GM18498 (cell line): ENCODE data around the gene IFNL2.
A peak's percentile ranks its signal among the peaks of the same experiment; 100 is the strongest.
"Not testable (repeated sequence)": the region's sequence is repeated elsewhere in the genome, so short reads cannot be mapped to it uniquely, and the experiment has no call there.

Source experiments
- ATAC-seq: cut with Tn5 transposase; IDR thresholded peaks from one replicate; pipeline ENCODE4 v1.9.1; 2021; ENCODE audit warnings: mild to moderate bottlenecking, moderate library complexity; ENCODE audit not compliant: unreplicated experiment

Gene IFNL2

DNA sequence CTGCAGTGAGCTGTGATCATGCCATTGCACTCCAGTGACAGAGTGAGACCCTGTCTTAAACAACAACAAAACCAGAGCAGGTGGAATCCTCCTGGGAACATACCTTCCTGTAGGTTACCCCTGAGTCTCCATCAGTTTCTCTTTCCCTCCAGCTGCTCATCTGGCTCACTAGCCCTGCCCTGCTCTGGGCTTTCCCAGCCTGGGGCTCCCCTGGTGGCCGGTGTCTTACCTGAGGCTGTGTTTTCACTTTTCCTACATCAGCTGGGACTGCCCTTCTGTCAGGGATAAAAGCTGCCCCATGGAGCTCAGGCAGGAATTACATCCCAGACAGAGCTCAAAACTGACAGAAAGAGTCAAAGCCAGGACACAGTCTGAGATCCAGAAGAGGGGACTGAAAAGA, at the start of gene IFNL2:
Gene IFNL2, plus strand, starts transcription at position 312 of the 400 bp plus-strand sequence. CDS start 173 bp downstream, outside the sequence.
- ATAC-seq = not testable (repeated sequence)

DNA sequence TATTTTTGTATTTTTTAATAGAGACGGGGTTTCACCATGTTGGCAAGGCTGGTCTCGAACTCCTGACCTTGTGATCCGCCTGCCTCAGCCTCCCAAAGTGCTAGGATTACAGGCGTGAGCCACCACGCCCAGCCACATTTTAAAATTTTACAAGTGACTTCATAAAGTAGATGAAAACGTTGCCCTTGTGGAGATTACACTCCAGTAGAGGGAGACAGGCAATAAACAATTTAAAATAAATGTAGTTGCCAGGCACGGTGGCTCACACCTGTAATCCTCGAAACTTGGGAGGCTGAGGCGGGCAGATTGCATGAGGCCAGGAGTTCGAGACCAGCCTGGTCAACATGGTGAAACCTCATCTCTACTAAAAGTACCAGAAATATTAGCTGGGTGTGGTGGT, 49.1 kb upstream of the IFNL2 start:
- not testable (repeated sequence) for ATAC-seq

DNA sequence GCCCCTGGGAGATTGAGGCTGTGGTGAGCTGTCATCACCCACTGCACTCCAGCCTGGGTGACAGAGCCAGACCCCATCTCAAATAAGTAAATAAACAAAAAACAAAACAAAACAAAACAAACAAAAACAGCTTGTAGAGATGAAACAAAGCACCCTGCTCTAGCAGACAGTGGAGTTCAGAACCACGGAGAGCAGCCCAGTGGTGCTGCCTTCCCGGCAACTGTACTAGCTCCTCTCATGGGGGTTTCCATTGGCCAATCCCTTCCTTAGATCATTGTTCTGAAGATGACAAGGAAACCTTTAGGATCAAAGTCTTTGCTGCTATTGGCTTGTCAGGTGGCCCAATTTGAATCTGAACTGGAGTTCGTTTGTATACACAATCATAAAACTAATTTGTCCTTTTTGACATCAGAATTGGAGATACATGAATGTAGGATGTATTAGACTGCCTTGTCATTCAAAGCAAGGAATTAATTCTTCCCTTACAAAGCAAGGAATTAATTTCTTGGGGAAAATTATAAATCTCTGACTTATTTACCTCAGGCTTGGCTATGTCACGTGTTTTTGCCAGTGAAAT, 44.4 kb upstream of the IFNL2 start:
- ATAC-seq = no peak

DNA sequence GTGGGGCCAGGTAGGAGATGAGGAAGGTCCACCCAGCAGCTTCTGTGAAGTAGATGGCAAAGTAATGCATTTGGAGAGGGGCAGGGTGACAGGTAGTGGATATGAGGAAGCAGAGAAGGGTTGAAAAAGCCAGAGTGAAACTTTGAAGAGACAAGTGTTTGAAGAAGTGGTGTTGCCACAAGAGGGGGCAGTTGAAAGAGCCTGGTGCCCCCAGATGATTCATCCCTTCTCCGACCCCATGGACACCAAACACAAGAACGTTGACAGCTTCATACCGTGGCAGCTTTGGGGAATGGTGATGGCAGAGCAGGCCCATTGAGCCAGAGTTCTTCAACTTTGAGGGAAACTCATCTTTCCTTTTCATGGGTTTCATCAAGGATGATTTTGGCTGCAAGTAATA, 43.3 kb upstream of the IFNL2 start:
- ATAC-seq = no peak

DNA sequence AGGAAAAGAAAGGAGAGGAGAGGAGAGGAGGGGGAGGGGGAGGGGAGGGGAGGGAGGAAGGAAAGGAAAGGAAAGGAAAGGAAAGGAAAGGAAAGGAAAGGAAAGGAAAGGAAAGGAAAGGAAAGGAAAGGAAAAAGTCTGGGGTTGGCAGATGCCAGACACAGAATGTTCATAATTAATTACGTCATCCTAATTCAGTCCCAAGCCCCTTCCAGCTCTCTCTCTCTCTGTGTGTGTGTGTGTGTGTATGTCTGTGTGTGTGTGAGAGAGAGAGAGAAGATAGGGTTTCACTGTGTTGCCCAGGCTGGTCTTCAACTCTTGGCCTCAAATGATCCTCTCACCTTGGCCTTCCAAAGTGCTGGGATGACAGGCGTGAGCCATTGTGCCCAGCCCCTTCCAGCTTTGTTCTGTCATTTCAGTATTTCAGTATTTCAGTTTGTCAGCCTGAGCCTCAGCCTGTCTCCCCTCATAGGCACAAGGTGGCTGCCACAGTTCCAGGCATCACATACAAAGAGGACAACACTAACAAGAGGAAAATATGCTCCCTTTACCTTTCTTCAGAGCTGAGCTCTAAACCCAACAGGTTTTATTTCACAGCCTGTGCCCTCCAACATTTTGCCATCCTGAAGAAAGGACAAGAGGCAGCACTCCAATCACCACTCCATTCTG, 38.0 kb upstream of the IFNL2 start:
- no peak for ATAC-seq

DNA sequence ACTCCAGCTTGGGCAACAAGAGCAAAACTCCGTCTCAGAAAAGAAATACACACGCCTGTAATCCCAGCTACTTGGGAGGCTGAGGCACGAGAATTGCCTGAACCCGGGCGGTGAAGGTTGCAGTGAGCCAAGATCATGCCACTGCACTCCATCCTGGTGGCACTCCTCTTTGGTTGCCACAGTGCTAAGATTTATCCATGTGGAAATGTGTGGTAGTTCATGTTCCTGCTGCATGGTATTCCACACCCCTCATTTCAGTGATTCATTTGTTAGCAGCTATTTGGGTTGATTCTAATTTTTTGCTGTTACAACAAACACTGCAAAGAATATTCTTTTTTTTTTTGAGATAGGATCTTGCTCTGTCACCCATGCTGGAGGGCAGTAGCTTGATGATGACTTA, 35.5 kb upstream of the IFNL2 start:
- no peak for ATAC-seq

DNA sequence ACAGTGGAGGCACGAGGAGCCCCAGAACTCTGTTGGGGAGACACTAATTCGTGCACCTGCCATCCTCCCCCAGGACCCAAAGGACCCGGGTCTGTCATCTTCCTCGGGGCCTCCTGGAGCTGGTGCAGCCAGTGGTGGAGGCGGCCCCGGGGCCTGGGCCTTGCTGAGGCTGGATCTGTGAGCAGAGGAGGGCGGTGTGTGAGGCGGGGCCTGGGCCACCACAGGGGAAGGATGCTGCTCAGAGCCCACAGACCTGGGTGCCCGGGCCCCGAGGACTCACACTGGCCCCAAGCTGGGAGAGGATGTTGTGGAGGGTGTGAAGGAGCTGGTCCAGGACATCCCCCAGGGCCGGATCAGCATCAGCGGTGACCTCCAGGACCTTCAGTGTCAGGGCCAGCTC, 31.7 kb upstream of the IFNL2 start:
- no peak for ATAC-seq

DNA sequence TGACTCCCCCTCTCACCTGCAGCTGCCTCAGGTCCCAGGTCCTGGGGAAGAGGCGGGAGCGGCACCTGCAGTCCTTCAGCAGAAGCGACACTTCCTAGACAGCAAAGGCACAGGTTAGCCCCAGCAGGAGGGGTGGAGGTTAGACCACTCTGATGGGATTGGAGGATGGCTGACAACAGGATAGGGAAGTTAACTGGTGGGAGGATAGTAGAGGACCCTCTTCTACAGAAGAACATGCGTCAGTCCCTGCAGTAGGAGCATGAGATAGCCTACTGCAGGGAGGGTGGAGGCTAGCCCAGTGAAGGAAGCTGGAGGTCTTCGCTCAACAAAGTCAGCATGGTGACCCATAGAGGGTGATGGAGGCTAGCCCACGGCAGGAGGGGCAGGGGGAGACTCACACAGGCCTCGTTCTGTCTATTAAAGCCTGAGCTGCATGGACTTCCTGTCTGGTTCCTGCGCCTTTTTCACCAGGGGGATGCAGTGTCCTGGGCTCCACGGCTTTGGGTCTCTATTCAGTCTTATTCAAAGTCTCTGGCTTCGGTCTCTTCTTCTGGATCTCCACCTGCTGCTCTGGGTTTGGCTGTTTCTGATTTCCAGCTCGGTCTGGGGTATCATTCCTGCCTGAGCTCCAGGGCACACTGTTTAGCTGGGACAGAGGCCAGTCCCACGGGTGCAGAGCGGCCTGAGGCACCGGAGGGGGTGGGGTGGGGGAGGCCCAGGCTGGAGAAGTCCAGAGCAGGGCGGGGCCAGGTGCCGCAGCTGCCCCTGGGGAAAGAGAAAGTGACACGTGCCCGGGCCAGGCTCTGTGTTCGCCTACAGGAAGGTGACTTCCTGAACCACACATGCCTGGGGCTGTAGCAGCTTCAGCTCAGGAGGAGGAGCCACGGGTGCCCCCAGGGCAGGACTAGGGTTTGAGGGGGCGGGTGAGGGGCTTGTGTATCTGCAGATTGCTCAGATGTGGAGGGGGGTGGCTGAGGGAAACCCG, 30.7 kb upstream of the IFNL2 start:
- peak; percentile 63 for ATAC-seq

DNA sequence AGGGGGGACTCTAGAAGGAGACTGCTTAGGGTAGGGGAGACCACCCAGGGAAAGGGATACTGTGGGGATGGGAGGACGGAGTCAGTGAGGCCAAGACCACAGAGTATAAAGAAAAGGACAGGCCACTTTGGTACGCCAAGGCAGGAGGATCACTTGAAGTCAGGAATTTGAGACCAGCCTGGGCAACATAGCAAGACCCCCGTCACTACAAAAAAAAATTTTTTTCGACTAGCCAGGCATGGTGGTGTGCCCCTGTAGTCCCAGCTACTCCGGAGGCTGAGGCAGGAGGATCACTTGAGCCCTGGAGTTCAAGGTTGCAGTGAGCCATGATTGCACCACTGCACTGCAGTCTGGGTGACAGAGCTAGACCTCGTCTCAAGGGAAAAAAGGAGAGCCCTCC, 30.0 kb upstream of the IFNL2 start:
- ATAC-seq = no peak

DNA sequence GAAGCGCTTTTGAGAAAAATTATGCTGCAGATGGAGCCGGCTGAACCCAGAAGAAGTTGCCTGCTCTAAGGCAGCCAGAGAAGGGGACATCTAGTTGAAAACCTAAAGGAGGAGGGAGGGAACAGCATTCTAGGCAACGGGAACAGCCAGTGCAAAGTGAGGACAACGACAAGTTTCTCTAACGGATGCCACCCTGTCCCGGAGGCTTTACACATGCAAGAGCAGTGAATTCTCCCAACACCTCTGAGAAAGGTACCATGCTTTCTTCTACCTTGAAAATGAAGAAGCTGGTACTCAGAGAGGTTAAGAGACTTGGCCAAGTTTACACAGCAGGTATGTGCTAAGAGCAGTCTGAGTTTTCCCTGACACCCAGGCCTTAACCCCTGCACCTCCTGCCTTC, 29.3 kb upstream of the IFNL2 start:
- no peak for ATAC-seq

DNA sequence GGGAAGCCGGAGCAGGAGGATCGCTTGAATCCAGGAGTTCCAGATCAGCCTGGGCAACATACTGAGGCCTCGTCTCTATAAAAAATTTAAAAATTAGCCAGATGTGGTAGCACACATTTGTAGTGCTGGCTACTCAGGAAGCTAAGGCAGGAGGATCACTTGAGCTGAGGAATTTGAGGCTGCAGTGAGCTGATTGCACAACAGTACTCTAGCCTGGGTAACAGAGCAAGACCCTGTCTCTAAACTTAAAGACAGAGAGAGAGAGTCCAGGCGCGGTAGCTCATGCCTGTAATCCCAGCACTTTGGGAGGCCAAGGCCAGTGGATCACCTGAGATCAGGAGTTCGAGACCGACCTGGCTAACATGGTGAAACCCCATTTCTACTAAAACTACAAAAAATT, 27.8 kb upstream of the IFNL2 start:
- ATAC-seq = no peak

DNA sequence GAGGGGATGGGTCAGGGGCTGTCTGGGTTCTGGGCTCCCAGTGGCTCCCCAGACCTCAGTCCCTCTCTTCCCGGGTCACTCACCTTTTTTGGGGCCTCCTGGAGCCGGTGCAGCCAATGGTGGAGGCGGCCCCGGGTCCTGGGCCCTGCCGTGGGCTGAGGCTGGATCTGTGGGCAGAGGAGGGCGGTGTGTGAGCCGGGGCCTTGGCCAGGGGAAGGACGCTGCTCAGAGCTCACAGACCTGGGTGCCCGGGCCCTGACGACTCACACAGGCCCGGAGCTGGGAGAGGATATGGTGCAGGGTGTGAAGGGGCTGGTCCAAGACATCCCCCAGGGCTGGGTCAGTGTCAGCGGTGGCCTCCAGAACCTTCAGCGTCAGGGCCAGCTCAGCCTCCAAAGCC, 24.5 kb upstream of the IFNL2 start:
- not testable (repeated sequence) for ATAC-seq

DNA sequence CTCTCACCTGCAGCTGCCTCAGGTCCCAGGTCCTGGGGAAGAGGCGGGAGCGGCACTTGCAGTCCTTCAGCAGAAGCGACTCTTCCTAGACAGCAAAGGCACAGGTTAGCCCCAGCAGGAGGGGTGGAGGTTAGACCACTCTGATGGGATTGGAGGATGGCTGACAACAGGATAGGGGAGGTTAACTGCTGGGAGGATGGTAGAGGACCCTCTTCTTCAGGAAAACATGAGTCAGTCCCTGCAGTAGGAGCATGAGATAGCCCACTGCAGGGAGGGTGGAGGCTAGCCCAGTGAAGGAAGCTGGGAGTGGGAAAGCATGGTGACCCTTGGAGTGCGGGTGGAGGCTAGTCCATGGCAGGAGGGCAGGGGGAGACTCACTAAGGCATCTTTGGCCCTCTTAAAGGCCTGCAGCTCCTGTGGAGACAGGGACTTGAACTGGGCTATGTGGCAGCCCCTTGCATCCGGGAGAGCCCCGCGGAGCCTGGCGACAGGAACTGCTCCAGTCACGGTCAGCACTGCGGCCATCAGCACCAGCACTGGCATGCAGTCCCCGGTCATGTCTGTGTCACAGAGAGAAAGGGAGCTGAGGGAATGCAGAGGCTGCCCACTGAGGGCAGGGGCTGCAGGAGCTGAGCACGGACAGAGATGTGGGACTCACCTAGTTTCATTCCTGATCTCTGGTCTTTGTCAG, 23.6 kb upstream of the IFNL2 start, which contains the start of gene IFNL3:
Gene IFNL3, minus strand, starts transcription at position 597 of the 691 bp plus-strand sequence. Its CDS starts 39 bp downstream, at position 558.
- not testable (repeated sequence) for ATAC-seq

DNA sequence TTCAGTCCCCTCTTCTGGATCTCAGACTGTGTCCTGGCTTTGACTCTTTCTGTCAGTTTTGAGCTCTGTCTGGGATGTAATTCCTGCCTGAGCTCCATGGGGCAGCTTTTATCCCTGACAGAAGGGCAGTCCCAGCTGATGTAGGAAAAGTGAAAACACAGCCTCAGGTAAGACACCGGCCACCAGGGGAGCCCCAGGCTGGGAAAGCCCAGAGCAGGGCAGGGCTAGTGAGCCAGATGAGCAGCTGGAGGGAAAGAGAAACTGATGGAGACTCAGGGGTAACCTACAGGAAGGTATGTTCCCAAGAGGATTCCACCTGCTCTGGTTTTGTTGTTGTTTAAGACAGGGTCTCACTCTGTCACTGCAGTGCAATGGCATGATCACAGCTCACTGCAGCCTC, 23.0 kb upstream of the IFNL2 start:
- not testable (repeated sequence) for ATAC-seq

DNA sequence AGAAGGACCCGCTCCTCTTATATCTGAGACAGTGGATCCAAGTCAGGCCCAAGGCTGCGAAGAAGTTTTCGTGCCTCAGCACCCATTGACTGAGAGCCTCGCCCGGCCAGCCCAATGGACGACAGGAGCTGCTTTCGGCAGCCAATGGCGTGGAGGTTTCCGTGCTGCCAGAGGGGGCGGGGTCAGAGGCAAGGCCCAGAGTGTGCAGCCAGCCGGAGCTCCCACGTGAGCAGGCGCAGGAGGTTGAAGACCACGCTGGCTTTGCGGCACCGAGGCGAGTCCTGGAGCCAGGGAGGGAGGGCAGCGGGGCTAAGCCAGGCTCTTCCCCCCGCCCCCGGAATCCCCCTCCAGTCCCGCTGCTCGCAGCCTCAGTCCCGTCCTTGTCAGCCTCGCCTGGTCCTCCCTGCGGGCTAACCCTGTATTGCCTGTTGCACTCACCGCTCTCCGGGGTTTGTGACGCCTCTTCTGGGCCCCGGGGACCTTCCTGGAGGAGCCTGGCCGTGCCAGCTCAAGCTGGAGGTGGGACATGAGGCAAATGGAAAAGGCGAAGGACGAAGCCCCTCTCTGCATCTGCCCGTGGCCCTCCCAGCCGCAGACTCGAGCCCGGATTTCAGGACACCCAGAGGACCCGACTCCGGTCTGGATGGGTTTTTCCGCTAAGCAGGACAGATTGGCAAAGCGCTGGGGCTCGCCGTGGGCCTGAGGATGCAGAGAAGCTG, 21.1 kb upstream of the IFNL2 start:
- ATAC-seq = no peak

DNA sequence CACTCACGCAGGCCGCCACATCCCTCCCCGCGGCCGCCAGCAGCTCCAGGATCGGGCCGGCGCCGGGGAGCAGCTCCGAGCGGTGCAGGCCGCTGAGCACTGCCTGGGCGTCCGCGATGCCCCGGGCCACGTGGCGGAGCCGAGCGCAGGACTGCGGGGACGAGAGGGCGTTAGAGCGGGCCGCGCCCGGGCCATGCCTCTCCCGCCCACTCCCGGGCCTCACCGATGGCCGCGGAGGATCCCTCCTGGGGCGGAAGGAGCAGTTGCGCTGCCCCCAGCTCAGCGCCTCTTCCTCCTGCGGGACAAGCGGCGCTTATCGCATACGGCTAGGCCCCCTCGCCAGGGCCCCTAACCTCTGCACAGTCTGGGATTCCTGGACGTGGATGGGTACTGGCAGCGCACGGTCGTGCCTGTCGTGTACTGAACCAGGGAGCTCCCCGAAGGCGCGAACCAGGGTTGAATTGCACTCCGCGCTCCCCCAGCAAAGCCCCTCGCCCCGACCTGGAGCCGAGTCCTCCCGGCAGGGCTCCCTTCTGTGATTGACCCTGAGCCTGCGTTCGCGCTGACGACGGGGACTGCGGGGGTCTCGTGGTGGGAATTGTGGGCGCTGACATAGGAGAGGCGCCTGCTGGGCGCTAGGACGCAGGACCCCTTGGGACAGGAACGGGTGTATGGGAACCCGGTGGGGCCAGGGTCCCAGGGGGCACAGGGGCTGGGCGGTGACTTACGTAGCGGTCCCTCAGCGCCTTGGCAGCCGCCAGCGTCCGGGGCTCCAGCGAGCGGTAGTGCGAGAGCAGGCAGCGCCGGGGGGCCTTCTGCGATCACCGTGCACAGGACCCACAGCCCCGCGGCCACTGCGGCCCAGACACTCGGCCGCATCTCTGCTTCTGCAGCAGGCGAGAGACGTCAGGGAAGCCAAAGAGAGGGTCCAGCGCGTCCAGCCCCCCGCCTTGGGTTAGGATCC, 20.2 kb upstream of the IFNL2 start:
- ATAC-seq = no peak

DNA sequence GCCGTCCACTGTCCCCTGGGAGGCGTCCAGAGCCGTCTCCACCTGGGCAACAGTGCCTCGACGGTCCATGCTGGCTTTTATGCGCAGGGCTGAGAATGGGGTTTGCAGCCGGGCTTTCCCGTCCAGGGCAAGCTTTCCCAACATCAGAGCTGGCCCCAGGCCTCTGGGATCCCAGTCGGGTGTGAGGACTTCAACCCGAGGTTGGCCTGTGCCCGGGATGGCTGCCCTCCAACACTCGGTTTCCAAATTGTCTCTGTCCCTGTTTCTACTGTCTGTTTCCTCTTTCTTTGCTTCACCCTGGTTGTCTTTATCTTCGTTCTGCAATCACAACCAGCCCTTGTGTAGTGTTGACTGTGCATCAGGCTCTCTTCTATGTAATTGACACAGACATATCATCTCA, 19.4 kb upstream of the IFNL2 start, which contains the start of gene IFNL4:
Gene IFNL4, minus strand, starts transcription at position 51 of the 400 bp plus-strand sequence.
- no peak for ATAC-seq

DNA sequence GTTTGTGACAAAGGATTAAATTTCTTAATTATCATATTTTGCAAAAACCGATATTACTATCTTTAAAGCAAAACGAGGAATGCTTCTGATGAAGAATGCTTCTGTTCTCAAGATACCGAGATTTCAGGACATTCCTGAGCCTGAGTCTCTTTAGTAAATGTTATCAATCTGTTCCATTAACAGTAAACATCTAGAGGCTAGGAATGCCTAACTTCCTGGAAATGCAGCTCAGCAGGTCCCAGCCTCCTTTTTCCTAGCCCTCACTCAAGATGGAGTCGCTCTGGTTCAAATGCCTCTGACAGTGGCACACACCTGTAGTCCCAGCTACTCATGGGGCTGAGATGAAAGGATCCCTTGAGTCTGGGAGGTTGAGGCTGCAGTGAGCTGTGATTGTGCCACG, 17.1 kb upstream of the IFNL2 start:
- no peak for ATAC-seq

DNA sequence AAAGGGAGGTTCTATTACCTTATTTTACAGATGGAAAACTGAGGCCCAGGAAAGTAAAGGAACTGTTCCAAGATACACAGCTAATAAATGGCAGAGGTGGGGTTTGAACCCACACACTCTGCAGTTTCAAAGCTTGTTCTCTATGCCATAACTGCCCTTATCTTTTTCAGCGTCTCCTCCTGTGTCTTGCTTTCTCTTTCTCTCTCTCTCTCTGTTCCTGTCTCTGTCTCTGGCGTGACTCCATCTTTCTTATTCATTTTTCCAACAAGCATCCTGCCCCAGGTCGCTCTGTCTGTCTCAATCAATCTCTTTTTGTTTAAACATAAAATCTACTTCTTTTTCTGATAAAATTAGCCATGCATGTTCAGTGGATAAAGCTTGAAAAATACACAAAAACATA, 16.4 kb upstream of the IFNL2 start:
- no peak for ATAC-seq
